Sigmoid colon (tissue), 7 donors: ENCODE results near the gene NCF4. TPM values are rescaled to one million over a fixed set of nuclear protein-coding genes. Genes with fewer than 3 reads are reported as not detected.

Experiments used
- DNase-seq: peaks from one replicate; pipeline ENCODE4 v3.0.0-alpha.2; 2019
- H3K27ac ChIP-seq, 4 donors: fragments of 200-600 bp; sonication (generic); one replicate each; pipeline ENCODE4 v1.5.1; 2016 to 2019; ENCODE audit warnings: mild to moderate bottlenecking in 1 of 4
- H3K27me3 ChIP-seq, 3 donors: fragments of 200-600 bp; sonication (generic); one replicate each; pipeline ENCODE4 v1.5.1; 2019; ENCODE audit warnings: mild to moderate bottlenecking in 1 of 3
- H3K36me3 ChIP-seq, 4 donors: fragments of 200-600 bp; sonication (generic); one replicate each; pipeline ENCODE4 v1.5.1; 2016 to 2019
- H3K4me1 ChIP-seq, 4 donors: fragments of 200-600 bp; sonication (generic); one replicate each; pipeline ENCODE4 v1.5.1; 2017 to 2019
- H3K4me3 ChIP-seq, 4 donors: fragments of 200-600 bp; sonication (generic); one replicate each; pipeline ENCODE4 v1.5.1; 2017 to 2019; ENCODE audit warnings: mild to moderate bottlenecking in 2 of 4, moderate library complexity in 1 of 4
- H3K9me3 ChIP-seq, 4 donors: fragments of 200-600 bp in 3 of 4; sonication (generic) in 3 of 4; one replicate each; pipeline versions ENCODE4 v1.5.1 to v1.6.1; 2013 to 2019
- EP300 ChIP-seq, 4 donors: sonication (generic); formaldehyde crosslinking; IDR thresholded peaks; one replicate each; pipeline ENCODE4 v1.6.1; 2017; ENCODE audit warnings: antibody characterized with exemption in 4 of 4
- POLR2A ChIP-seq, 2 donors: fragments of 450-650 bp; IDR thresholded peaks; one replicate each; pipeline ENCODE4 v1.6.1; 2016; ENCODE audit warnings: antibody characterized with exemption in 2 of 2, mild to moderate bottlenecking in 2 of 2, moderate library complexity in 2 of 2
- POLR2AphosphoS5 ChIP-seq, 4 donors: sonication (generic); formaldehyde crosslinking; IDR thresholded peaks; one replicate each; pipeline ENCODE4 v1.6.1; 2017; ENCODE audit warnings: antibody characterized with exemption in 4 of 4
- WGBS, 2 donors: extraction: QIAGEN DNeasy Blood & Tissue Kit; methylation state at CpG; one replicate each; pipeline ENCODE4 v1.1.7; 2013; 5-methylcytosine and 5-hydroxymethylcytosine counted together
- intact Hi-C: fragments of 100-400 bp; cut with DNase I; formaldehyde crosslinking; loops from one replicate; pipeline ENCODE4 v1.15.1; 2023
- polyA plus RNA-seq, 3 donors: library from polyadenylated mRNA; stranded (reverse); fragments of 200-250 nt; gene quantifications; one replicate each; pipeline ENCODE4 v1.2.3, GENCODE V29; 2013
- total RNA-seq, 4 donors: library from RNA; depleted of rRNA; stranded (reverse); fragments of >200 nt; gene quantifications; one replicate each; pipeline ENCODE4 v1.1.0, GENCODE V29; 2016
- TF ChIP-seq, protein P1 (sequence below), 4 experiments: fragments of 450-650 bp in 3 of 4; fragments of 200-600 bp in 1 of 4; IDR thresholded peaks; one replicate each; pipeline ENCODE4 v1.5.1; 2016 to 2019; ENCODE audit warnings: antibody characterized with exemption in 4 of 4, mild to moderate bottlenecking in 3 of 4, moderate library complexity in 2 of 4
- donor health status: healthy with polysubstance abuse.
- donor health status: Bipolar disorder and iron deficiency.
- donor health status: healthy.

NCF4 gene
- total and polyA plus RNA-seq, 7 donors = 13.5 to 35.8 (median 19.3) TPM

DNA sequence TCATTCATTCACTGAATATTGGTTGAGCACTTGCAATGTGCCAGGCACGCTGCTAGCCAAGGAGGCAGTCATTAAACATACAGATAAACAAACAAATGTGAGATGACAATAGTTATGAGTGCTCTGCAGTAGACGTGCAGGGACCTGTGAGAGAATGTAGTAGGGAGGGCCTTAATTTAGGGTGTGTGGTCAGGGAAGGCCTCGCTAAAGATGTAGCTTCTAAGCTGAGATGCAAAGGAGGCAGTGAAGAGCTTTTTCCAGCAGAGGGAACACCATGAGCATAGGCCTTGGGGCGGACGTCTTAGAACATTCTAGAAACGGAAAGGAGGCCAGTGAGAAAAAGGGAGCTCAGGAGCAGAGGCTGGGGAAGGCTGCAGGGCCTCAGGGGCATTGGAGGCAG, 789 bp upstream of the NCF4 start:
- Histone ChIP-seq H3K4me1 (peaks cover 0 to 6% (median 3%) of the 10 kb centered on the region in 4 donors), H3K4me3 (no peak overlapping the region), H3K36me3 (no peaks in the 10 kb centered on the region), H3K9me3 (no peaks in the 10 kb centered on the region), H3K27me3 (no peaks in the 10 kb centered on the region), H3K27ac (peak overlapping the region in 1 of 4 donors; percentile 3)
- peak; percentile 10 for DNase-seq
- TF ChIP-seq POLR2A (IDR thresholded peaks at IDR 0.05) (no peak), POLR2AphosphoS5 (IDR thresholded peaks at IDR 0.05) (no peak), EP300 (IDR thresholded peaks at IDR 0.05) (no peak)
- TF ChIP-seq, protein P1, sequence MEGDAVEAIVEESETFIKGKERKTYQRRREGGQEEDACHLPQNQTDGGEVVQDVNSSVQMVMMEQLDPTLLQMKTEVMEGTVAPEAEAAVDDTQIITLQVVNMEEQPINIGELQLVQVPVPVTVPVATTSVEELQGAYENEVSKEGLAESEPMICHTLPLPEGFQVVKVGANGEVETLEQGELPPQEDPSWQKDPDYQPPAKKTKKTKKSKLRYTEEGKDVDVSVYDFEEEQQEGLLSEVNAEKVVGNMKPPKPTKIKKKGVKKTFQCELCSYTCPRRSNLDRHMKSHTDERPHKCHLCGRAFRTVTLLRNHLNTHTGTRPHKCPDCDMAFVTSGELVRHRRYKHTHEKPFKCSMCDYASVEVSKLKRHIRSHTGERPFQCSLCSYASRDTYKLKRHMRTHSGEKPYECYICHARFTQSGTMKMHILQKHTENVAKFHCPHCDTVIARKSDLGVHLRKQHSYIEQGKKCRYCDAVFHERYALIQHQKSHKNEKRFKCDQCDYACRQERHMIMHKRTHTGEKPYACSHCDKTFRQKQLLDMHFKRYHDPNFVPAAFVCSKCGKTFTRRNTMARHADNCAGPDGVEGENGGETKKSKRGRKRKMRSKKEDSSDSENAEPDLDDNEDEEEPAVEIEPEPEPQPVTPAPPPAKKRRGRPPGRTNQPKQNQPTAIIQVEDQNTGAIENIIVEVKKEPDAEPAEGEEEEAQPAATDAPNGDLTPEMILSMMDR (IDR thresholded peaks at IDR 0.05) = no peak
- WGBS, 2 donors = 53 to 76% methylated on average over 6 of the region's 6 CpGs
- intact Hi-C loops = no loop called here

DNA sequence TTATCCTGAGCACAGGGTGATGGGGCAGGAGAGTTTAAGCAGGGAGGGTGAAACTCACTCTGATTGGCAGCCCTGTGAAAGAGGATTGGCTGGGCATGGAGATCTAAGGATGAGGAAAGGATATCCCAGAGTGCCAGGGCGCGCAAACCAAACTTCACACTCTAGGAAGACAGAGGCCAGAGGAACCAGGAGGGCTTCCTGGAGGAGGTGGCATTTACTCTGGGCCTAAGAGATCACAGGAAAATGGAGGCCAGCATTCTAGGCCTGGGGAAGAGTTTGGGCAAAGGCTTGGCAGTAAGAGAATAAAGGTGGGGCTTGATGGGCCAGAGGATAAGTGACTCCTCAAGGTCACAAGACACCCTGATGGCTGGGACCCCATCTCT, 377 bp upstream of the NCF4 start:
- no peak overlapping the region for H3K4me3 ChIP-seq
- H3K27me3 ChIP-seq = no peaks in the 10 kb centered on the region
- no peaks in the 10 kb centered on the region for H3K36me3 ChIP-seq
- H3K9me3 ChIP-seq = no peaks in the 10 kb centered on the region
- WGBS, 2 donors = 97 to 98% methylated on average over 2 of the region's 2 CpGs
- H3K4me1 ChIP-seq = peaks cover 0 to 6% (median 3%) of the 10 kb centered on the region in 4 donors
- TF ChIP-seq EP300 (IDR thresholded peaks at IDR 0.05) (no peak), POLR2A (IDR thresholded peaks at IDR 0.05) (no peak), POLR2AphosphoS5 (IDR thresholded peaks at IDR 0.05) (no peak)
- TF ChIP-seq, protein P1 (IDR thresholded peaks at IDR 0.05) = no peak
- peak overlapping the region in 1 of 4 donors; percentile 3 for H3K27ac ChIP-seq
- intact Hi-C loops = no loop called here
- no peak for DNase-seq

DNA sequence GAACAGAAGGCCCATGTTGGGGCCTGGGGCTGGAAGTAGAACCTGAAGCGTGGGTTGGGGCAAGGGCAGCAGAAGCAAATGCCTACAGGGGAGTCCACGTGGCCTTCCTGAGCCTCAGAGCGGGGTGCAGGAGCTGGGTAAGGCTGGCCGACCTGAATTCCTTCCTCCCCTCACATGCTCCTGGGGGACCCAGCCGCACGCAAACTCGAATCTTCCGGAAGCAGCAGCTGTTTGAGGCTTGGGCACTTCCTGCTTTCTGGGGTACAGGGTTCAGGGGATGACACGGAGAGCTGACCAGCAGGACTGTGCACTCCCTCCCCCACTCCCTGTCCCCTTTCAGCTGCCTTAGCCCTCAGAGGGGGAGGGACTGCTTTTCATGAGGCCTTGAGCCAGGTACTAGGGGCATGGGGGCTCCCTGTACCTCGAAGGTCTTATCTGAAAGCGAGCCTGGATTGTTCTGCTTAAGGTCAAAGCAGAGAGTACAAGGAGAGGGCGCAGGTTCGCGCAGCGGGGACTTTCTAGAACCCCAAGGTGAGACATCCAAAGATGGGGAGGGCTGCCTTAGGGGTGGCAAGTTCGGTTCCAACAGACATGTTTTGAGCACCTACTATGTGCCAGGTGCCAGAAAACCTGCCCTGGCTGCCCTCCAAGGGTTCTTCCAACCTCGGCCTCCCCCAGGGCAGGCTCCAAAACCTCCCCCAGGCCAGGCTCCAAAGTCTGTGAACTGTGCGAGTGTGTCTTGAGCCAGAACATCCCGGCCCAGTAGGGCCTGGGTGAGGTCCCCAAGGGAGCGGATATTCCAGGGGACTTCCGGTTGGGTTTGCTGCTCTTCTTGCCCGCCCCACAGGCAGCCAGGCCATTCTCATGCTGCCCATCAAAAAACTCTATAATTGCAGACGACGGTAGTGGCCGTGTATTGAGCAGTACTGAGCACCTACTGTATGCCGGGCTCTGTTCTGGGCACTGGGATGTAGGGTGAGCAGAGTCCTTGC, 1.7 kb downstream of the NCF4 start:
- Histone ChIP-seq H3K27ac (peak overlapping the region; percentile 31 to 52 (median 42)), H3K9me3 (no peaks in the 10 kb centered on the region), H3K27me3 (peaks cover 0 to 11% (median 0%) of the 10 kb centered on the region in 3 donors), H3K36me3 (no peaks in the 10 kb centered on the region), H3K4me3 (peak overlapping the region in 1 of 4 donors; percentile 31), H3K4me1 (no peaks in the 10 kb centered on the region)
- intact Hi-C loops = no loop called here
- WGBS, 2 donors = 74 to 81% methylated on average over 26 of the region's 26 CpGs
- DNase-seq = peak; percentile 74
- TF ChIP-seq POLR2AphosphoS5 (IDR thresholded peaks at IDR 0.05) = peak in 1 of 4 donors; percentile 15
- TF ChIP-seq EP300 (IDR thresholded peaks at IDR 0.05) = no peak

DNA sequence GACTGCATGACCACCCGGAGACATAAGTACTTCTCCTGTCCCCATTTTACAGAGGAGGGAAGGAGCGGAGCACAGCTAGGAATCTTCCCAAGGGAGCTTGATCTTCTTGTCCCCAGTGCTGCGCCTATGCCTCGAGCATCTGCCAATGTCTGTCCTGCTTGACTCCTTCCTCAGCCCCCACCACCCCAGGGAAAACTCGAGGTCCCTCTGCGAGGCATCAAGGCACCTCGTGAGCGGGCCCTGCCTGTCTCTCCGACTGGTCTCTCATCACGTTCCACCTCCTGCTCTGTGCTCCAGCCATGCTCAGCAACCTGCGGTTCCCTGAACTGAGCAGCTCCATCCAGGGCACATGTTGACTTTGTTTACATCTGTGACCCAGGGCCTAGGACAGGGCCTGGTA, 2.5 kb downstream of the NCF4 start:
- 80 to 82% methylated on average over 11 of the region's 11 CpGs for WGBS, 2 donors
- Histone ChIP-seq H3K36me3 (no peaks in the 10 kb centered on the region), H3K4me1 (no peaks in the 10 kb centered on the region), H3K9me3 (no peaks in the 10 kb centered on the region), H3K4me3 (no peak overlapping the region), H3K27me3 (peaks cover 0 to 12% (median 0%) of the 10 kb centered on the region in 3 donors), H3K27ac (no peak overlapping the region)
- no peak for TF ChIP-seq POLR2AphosphoS5 (IDR thresholded peaks at IDR 0.05)
- no peak for TF ChIP-seq POLR2A (IDR thresholded peaks at IDR 0.05)
- no peak for TF ChIP-seq EP300 (IDR thresholded peaks at IDR 0.05)
- TF ChIP-seq, protein P1 (IDR thresholded peaks at IDR 0.05) = no peak
- DNase-seq = peak; percentile 42
- intact Hi-C loops = no loop called here

DNA sequence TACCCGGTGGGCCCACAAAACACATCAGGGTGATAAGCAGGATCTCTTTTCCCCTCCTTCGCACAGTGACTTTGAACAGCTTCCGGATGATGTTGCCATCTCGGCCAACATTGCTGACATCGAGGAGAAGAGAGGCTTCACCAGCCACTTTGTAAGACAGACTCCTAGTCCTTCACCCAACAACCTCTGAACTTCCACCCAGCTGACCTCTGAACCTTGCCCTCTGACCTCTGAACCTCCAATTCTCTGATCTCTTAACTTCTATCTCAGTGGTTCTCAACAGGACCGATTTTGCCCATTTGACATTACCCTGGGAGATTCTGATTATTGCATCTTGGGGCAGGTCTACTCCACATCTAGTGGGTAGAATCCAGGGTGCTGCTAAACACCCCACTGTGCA, 3.2 kb downstream of the NCF4 start:
- WGBS, 2 donors = 91 to 92% methylated on average over 6 of the region's 6 CpGs

More for the DNA sequence above, 3.2 kb downstream of the NCF4 start:
- no peaks in the 10 kb centered on the region for H3K36me3 ChIP-seq
- H3K27ac ChIP-seq = no peak overlapping the region
- H3K4me1 ChIP-seq = no peaks in the 10 kb centered on the region
- intact Hi-C loops = no loop called here
- peaks cover 0 to 19% (median 0%) of the 10 kb centered on the region in 3 donors for H3K27me3 ChIP-seq
- no peak for DNase-seq
- no peak overlapping the region for H3K4me3 ChIP-seq
- TF ChIP-seq POLR2AphosphoS5 (IDR thresholded peaks at IDR 0.05) (no peak), POLR2A (IDR thresholded peaks at IDR 0.05) (no peak), EP300 (IDR thresholded peaks at IDR 0.05) (no peak)
- TF ChIP-seq, protein P1 (IDR thresholded peaks at IDR 0.05) = no peak
- no peaks in the 10 kb centered on the region for H3K9me3 ChIP-seq
